Measurements from ENCODE around the gene GNRH2.
"Not testable (repeated sequence)": the region's sequence is repeated elsewhere in the genome, so short reads cannot be mapped to it uniquely, and the experiment has no call there.

Gene GNRH2

GRCh38 chr20:3044336-3044965 is 1.0 kb downstream of the GNRH2 start:
- no peak for DNase-seq

GRCh38 chr20:3045042-3045815 is 1.8 kb downstream of the GNRH2 start:
- DNase-seq = peak; percentile 49

DNA sequence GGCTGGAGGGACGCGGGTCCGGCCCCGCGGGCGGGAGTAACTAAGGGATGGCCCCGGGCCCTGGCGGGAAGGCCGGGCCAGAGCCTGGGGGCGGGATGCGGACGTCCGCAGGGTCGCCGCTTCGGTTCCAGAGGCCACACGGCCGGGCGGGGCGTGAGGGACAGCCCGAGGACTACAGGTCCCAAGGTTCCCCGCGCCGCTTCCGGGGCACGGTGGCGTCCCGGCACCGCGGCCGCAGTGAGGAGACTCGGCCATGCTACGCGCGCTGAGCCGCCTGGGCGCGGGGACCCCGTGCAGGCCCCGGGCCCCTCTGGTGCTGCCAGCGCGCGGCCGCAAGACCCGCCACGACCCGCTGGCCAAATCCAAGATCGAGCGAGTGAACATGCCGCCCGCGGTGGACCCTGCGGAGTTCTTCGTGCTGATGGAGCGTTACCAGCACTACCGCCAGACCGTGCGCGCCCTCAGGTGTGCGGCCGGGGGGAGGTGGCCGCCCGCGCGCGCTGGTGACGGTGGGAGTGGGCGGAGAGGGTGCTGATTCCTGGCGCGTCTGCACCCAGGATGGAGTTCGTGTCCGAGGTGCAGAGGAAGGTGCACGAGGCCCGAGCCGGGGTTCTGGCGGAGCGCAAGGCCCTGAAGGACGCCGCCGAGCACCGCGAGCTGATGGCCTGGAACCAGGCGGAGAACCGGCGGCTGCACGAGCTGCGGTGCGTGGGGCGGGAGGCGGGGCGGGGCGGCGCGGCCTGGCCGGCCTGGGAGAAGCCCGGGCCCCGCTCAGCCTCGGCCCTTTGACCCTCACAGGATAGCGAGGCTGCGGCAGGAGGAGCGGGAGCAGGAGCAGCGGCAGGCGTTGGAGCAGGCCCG is 2.6 kb downstream of the GNRH2 start, which contains the start of gene MRPS26:
MRPS26 (plus strand) TSS at position 237 of the 861 bp plus-strand sequence; CDS start at position 254, 17 bp downstream.
- DNase-seq = peak; percentile 63

- no peak for DNase-seq
Observed at GRCh38 chr20:3046677-3047462, 3.4 kb downstream of the GNRH2 start.

GRCh38 chr20:3047486-3048419 is 4.3 kb downstream of the GNRH2 start:
- DNase-seq = no peak

- no peak for DNase-seq
Observed at GRCh38 chr20:3051385-3052019, 8.1 kb downstream of the GNRH2 start.

GRCh38 chr20:3059489-3059888 is 16.1 kb downstream of the GNRH2 start:
- no peak for DNase-seq

GRCh38 chr20:3064119-3064518 is 20.7 kb downstream of the GNRH2 start:
- DNase-seq = not testable (repeated sequence)

GRCh38 chr20:3067139-3068014 is 24.0 kb downstream of the GNRH2 start:
- DNase-seq = no peak

GRCh38 chr20:3068075-3068474 is 24.7 kb downstream of the GNRH2 start:
- no peak for DNase-seq

- no peak for DNase-seq
Observed at GRCh38 chr20:3068986-3069900, 25.8 kb downstream of the GNRH2 start.

DNA sequence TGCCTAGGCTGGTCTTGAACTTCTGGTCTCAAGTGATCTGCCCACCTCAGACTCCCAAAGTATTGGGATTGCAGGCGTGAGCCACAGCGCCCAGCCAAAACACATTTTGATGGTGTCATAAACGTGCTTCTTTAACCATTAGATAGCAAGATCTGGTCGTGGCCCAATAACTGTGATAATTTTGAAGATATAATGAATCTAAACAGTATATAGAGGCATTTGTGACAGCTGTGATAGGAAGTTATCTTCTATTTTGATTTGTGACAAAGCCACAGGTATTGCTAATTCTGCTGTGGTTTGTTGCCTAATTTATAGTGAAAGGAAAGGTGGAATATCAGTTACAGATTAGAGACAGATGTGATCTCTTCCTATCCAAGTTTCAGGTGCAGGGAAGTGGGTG is 27.3 kb downstream of the GNRH2 start:
- DNase-seq = no peak

DNA sequence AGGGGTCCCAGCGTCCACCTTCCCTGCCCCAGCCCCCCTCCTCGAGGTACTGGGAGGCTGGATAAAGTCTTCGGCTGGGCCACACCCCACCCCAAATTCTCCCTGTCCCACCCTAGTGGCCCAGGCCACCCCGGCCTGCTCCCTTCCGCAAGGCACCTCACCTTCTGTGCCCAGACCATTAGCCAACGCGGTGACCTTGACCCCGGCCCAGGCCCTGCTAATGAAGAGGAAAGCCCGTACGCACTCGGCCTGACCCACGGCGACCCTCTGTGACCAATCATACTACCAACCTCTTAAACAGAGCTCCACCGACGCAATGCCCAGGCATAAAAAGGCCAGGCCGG is 27.8 kb downstream of the GNRH2 start:
- no peak for DNase-seq

DNA sequence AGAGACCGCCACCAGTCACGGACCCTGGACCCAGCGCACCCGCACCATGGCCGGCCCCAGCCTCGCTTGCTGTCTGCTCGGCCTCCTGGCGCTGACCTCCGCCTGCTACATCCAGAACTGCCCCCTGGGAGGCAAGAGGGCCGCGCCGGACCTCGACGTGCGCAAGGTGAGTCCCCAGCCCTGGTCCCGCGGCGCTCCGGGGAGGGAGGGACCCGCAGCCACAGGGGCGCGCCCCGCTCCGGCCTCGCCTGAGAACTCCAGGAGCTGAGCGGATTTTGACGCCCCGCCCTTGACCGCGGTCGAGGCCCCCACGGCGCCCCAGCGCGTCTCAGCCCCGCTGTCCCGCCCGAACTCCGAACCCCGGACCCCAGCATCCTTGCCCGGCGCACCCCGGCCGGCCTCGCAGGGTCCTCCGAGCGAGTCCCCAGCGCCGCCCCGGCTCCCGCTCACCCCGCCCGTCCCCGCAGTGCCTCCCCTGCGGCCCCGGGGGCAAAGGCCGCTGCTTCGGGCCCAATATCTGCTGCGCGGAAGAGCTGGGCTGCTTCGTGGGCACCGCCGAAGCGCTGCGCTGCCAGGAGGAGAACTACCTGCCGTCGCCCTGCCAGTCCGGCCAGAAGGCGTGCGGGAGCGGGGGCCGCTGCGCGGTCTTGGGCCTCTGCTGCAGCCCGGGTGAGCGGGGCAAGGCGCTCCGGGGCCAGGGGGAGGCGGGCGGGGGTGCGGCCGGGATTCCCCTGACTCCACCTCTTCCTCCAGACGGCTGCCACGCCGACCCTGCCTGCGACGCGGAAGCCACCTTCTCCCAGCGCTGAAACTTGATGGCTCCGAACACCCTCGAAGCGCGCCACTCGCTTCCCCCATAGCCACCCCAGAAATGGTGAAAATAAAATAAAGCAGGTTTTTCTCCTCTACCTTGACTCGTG is 28.4 kb downstream of the GNRH2 start, which contains the start of gene OXT:
OXT (plus strand) TSS at position 11 of the 920 bp plus-strand sequence; CDS start at position 47, 36 bp downstream.
- peak; percentile 60 for DNase-seq

DNA sequence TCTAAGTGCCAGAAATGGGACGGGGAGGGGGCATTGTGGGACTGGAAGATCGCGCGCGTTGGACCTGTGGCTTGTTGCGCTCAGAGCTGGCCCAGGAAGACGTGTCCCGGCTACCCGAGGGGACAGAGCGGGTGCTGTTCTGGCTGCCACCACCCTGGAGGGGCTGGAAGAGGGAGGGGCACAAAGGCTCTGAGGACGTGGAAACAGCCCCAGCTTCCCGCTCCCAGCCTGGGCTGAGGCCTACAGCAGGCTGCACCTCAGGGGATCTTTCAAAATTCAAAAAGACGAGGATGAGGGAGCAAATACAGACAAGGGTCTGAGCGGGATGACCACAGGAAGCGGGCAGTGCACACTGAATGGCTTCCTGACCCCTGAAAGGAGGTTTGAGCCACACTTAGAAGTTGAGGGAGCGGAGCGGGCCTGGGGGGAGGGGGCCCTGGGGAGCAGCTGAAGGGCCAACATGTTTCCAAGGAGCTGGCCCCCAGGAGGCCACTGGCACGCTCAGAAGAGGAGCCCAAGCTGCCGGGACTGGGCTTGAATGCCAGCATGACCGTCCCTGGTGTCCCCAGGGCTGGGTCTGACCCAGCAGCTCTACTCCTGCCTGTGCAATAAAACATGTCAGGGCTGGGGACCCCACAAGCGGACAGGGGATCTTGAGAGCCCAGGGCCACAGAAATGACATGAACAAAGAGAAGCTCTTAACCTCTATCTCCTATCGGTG is 29.3 kb downstream of the GNRH2 start:
- DNase-seq = no peak

- DNase-seq = not testable (repeated sequence)
Observed at GRCh38 chr20:3073251-3073643, 29.8 kb downstream of the GNRH2 start.

DNA sequence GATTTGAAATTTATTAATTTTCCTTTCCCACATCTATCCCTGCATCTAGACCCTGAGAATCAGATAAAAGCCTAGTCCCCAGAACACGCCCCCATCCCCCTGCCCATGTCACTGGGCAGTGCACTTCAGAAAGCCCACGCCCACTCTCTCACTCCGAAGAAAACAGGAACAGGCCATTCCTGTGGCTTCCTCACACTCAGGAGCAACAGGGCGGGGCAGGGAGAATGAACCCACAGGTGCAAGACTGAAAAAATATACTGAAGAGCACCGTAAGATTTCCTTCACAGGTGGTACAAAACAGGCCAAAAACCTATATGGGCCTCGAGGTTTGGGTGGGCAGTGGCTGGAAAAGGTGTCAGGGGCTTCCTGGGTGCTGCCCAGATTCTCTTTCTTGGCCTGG is 31.4 kb downstream of the GNRH2 start:
- DNase-seq = no peak
